ENCODE results near the gene CYP2A7. TPM values are rescaled to one million over a fixed set of nuclear protein-coding genes. Genes with fewer than 3 reads are reported as not detected.
"Not testable (repeated sequence)": the region's sequence is repeated elsewhere in the genome, so short reads cannot be mapped to it uniquely, and the experiment has no call there.

The CYP2A7 gene
- total RNA-seq, 1 donor from 2014 or later, result not detected

GRCh38 chr19:40906512-40906911 is 24.5 kb upstream of the CYP2A7 start:
- H3K27me3 ChIP-seq, result no peaks in the 10 kb centered on the region
- H3K4me3 ChIP-seq, result no peak overlapping the region
- DNase-seq (ENCODE audit: low spot score in 2 of 2), result no peak
- no peaks in the 10 kb centered on the region for H3K9me3 ChIP-seq
- TF ChIP-seq CTCF (IDR thresholded peaks at IDR 0.05), result no peak
- intact Hi-C loops (cut with DNase I), result no loop called here
- no peaks in the 10 kb centered on the region for H3K4me1 ChIP-seq
- H3K36me3 ChIP-seq, result no peaks in the 10 kb centered on the region
- no peak overlapping the region for H3K27ac ChIP-seq

- H3K4me1 ChIP-seq; H3K27ac ChIP-seq; H3K9me3 ChIP-seq; H3K36me3 ChIP-seq; H3K4me3 ChIP-seq; H3K27me3 ChIP-seq; DNase-seq (ENCODE audit: low spot score in 2 of 2); intact Hi-C loops (cut with DNase I): not testable (repeated sequence)
Measured at GRCh38 chr19:40904673-40905156, 22.7 kb upstream of the CYP2A7 start.

GRCh38 chr19:40901975-40902750 is 20.1 kb upstream of the CYP2A7 start:
- H3K9me3 ChIP-seq; DNase-seq (ENCODE audit: low spot score in 2 of 2); H3K4me3 ChIP-seq; H3K27ac ChIP-seq; H3K27me3 ChIP-seq; H3K4me1 ChIP-seq; H3K36me3 ChIP-seq; intact Hi-C loops (cut with DNase I): not testable (repeated sequence)

- intact Hi-C loops (cut with DNase I); H3K9me3 ChIP-seq; H3K4me3 ChIP-seq; H3K27me3 ChIP-seq; H3K4me1 ChIP-seq; H3K27ac ChIP-seq; DNase-seq (ENCODE audit: low spot score in 2 of 2); H3K36me3 ChIP-seq: not testable (repeated sequence)
Measured at GRCh38 chr19:40900521-40900920, 18.5 kb upstream of the CYP2A7 start.

GRCh38 chr19:40899964-40900363 is 17.9 kb upstream of the CYP2A7 start:
- H3K4me1 ChIP-seq; intact Hi-C loops (cut with DNase I); DNase-seq (ENCODE audit: low spot score in 2 of 2); H3K27me3 ChIP-seq; H3K27ac ChIP-seq; H3K4me3 ChIP-seq; H3K36me3 ChIP-seq; H3K9me3 ChIP-seq: not testable (repeated sequence)

GRCh38 chr19:40896843-40897789 is 15.1 kb upstream of the CYP2A7 start:
- H3K9me3 ChIP-seq; H3K27ac ChIP-seq; H3K4me1 ChIP-seq; DNase-seq (ENCODE audit: low spot score in 2 of 2); H3K27me3 ChIP-seq; intact Hi-C loops (cut with DNase I); H3K4me3 ChIP-seq; H3K36me3 ChIP-seq: not testable (repeated sequence)

GRCh38 chr19:40896418-40896796 is 14.4 kb upstream of the CYP2A7 start:
- intact Hi-C loops (cut with DNase I), result no loop called here

More at GRCh38 chr19:40896418-40896796, 14.4 kb upstream of the CYP2A7 start:
- Histone ChIP-seq H3K4me1 (no peaks in the 10 kb centered on the region), H3K27ac (no peak overlapping the region), H3K27me3 (no peaks in the 10 kb centered on the region), H3K4me3 (no peak overlapping the region), H3K36me3 (no peaks in the 10 kb centered on the region), H3K9me3 (no peaks in the 10 kb centered on the region)
- TF ChIP-seq CTCF (IDR thresholded peaks at IDR 0.05), result no peak
- no peak for DNase-seq (ENCODE audit: low spot score in 2 of 2)
